Measurements from ENCODE around the gene PDE4B. TPM values are rescaled to one million over a fixed set of nuclear protein-coding genes. Genes with fewer than 3 reads are reported as not detected.

PDE4B gene
- total RNA-seq, 4 donors from 2014 or later: 0.08 to 6.7 (median 3.4) TPM

DNA sequence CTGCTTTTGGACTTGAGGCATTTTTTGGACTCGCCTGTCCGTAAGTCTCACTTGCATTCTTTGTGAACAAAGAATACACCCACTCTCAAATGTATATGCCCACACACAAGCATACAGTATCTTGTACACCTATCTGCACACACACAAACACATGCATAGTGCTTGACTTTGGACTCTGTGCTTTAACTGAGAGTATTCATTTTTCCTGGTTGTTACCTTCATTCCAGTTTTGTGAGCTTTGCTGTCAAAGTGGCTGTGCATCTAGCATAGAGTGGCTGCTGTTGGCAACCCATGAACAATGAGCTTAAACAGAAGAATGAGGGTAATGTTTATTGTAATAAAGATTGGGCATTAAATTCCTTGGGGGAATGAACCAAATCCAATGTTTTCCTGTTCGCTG is 199.0 kb downstream of the PDE4B start:
- Histone ChIP-seq H3K4me1 (no peaks in the 10 kb centered on the region), H3K27ac (no peak overlapping the region), H3K4me3 (no peak overlapping the region), H3K9me3 (no peaks in the 10 kb centered on the region), H3K27me3 (no peaks in the 10 kb centered on the region), H3K36me3 (no peaks in the 10 kb centered on the region)
- 82 to 83% methylated on average over 3 of the region's 3 CpGs for WGBS, 2 donors
- DNase-seq: no peak
- TF ChIP-seq, protein P1, sequence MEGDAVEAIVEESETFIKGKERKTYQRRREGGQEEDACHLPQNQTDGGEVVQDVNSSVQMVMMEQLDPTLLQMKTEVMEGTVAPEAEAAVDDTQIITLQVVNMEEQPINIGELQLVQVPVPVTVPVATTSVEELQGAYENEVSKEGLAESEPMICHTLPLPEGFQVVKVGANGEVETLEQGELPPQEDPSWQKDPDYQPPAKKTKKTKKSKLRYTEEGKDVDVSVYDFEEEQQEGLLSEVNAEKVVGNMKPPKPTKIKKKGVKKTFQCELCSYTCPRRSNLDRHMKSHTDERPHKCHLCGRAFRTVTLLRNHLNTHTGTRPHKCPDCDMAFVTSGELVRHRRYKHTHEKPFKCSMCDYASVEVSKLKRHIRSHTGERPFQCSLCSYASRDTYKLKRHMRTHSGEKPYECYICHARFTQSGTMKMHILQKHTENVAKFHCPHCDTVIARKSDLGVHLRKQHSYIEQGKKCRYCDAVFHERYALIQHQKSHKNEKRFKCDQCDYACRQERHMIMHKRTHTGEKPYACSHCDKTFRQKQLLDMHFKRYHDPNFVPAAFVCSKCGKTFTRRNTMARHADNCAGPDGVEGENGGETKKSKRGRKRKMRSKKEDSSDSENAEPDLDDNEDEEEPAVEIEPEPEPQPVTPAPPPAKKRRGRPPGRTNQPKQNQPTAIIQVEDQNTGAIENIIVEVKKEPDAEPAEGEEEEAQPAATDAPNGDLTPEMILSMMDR (IDR thresholded peaks at IDR 0.05): no peak
- TF ChIP-seq POLR2A (IDR thresholded peaks at IDR 0.05): no peak
- intact Hi-C loops (cut with DNase I): no loop called here

DNA sequence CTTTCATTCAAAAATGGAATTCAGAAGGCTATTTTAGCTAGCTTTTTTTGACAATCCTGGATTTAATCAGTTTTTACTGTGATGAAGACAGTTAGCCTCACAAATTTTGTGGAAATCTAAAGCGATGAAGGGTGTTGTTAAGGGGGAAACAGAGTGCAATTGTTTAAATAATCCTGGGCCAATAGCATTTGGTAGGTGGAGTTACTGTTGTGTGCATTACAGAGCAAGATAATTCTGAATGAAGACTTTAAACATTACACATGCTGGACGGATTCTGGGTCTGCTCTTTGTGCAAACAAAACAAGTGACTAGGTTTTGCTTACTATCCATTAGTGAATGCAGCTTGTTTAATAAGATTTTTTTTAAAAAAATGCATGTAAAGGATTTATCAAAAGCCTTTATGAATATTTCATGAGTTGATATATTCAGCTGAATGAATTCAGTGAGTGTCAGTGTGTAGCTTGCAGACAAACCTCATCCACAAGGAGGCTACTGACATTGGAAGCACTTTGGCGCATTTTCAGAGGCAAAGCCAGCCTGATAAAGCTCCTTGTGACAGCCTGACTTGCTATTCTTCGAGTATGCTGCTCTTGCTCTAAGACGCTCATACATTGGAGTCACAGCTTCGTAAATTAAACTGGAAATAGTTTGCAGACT is 199.6 kb downstream of the PDE4B start:
- no peaks in the 10 kb centered on the region for H3K36me3 ChIP-seq
- no peak overlapping the region for H3K4me3 ChIP-seq
- no peaks in the 10 kb centered on the region for H3K9me3 ChIP-seq
- intact Hi-C loops (cut with DNase I): no loop called here
- no peak for DNase-seq
- H3K27me3 ChIP-seq: no peaks in the 10 kb centered on the region
- H3K4me1 ChIP-seq: no peaks in the 10 kb centered on the region
- TF ChIP-seq POLR2A (IDR thresholded peaks at IDR 0.05): no peak
- TF ChIP-seq, protein P1 (IDR thresholded peaks at IDR 0.05): no peak
- WGBS, 2 donors: 42 to 53% methylated on average over 6 of the region's 6 CpGs
- H3K27ac ChIP-seq: no peak overlapping the region

DNA sequence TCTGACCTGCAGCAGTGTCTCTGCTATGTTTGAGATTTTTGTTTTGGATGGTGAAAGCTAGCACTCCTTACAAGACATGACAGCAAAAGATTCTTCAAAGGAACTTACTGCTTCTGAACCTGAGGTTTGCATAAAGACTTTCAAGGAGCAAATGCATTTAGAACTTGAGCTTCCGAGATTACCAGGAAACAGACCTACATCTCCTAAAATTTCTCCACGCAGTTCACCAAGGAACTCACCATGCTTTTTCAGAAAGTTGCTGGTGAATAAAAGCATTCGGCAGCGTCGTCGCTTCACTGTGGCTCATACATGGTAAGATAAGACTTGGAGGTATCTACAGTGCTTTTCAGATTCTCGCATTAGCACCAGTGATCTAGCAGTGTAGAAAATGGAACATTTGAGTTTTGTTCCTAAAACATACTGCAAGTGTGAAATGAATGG is 200.2 kb downstream of the PDE4B start:
- intact Hi-C loops (cut with DNase I): no loop called here
- TF ChIP-seq, protein P1 (IDR thresholded peaks at IDR 0.05): no peak
- TF ChIP-seq POLR2A (IDR thresholded peaks at IDR 0.05): no peak
- H3K27me3 ChIP-seq: no peaks in the 10 kb centered on the region
- no peak overlapping the region for H3K27ac ChIP-seq
- DNase-seq: no peak
- no peaks in the 10 kb centered on the region for H3K36me3 ChIP-seq
- H3K9me3 ChIP-seq: no peaks in the 10 kb centered on the region
- WGBS, 2 donors: 83 to 92% methylated on average over 7 of the region's 7 CpGs
- no peaks in the 10 kb centered on the region for H3K4me1 ChIP-seq
- H3K4me3 ChIP-seq: no peak overlapping the region

DNA sequence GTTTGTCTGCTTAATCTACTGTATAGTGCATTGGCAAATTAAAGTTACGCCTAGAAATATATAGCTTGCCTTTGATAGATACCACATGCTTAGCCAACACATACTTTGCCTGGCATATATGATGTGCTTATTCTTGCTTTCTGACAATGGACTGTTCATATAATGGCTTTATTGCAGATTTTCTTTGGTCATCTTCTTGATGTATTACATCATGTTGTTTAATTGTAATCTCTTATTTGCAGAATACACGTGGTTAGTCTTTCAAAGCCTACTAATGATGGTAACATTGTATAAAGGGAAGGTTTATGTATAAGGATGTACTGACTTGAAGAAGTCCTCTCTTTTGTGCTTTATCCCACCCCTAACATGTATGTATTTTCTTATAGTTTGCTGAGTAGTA is 201.5 kb downstream of the PDE4B start:
- Histone ChIP-seq H3K4me3 (no peak overlapping the region), H3K27ac (no peak overlapping the region), H3K27me3 (no peaks in the 10 kb centered on the region), H3K4me1 (no peaks in the 10 kb centered on the region), H3K9me3 (no peaks in the 10 kb centered on the region), H3K36me3 (no peaks in the 10 kb centered on the region)
- intact Hi-C loops (cut with DNase I): no loop called here
- DNase-seq: no peak
- TF ChIP-seq, protein P1 (IDR thresholded peaks at IDR 0.05): no peak
- no peak for TF ChIP-seq POLR2A (IDR thresholded peaks at IDR 0.05)
- 49 to 66% methylated on average over 2 of the region's 2 CpGs for WGBS, 2 donors

DNA sequence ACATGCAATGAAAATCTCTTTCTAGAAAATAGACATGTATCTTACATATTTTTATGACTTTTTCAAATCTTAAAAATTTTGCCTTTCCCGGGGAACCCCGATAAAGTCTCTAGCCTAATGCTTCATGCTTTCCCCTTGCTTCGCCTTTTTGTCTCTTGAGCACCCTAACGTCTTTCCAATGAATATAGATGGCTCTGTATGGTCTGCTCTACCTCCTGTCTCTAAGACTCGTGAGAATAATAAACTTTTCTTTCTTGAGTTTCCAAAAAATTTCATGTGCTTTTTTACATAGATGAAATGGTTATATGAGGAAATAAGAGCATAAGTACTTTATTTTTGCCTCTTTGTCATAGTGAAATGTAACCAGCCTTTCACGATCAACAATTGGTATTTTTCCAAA is 202.6 kb downstream of the PDE4B start:
- intact Hi-C loops (cut with DNase I): no loop called here
- H3K27ac ChIP-seq: no peak overlapping the region
- no peaks in the 10 kb centered on the region for H3K9me3 ChIP-seq
- no peaks in the 10 kb centered on the region for H3K36me3 ChIP-seq
- 55 to 59% methylated on average over 6 of the region's 6 CpGs for WGBS, 2 donors
- no peaks in the 10 kb centered on the region for H3K4me1 ChIP-seq
- no peaks in the 10 kb centered on the region for H3K27me3 ChIP-seq
- no peak overlapping the region for H3K4me3 ChIP-seq
- TF ChIP-seq POLR2A (IDR thresholded peaks at IDR 0.05): no peak
- TF ChIP-seq, protein P1 (IDR thresholded peaks at IDR 0.05): no peak
- DNase-seq: no peak

All from esophagus squamous epithelium (tissue), 5 donors.